SK-N-SH treated with all-trans-retinoic acid at 6 μM for 48 hours (cell line): ENCODE data around the gene MYO3B.

Experiments used
- ATAC-seq: fragments of 200-7000 bp; cut with Tn5 transposase; 3 replicates; pipeline ENCODE4 v1.9.1; 2020; ENCODE audit warnings: mild to moderate bottlenecking, moderate library complexity
- BACH2 ChIP-seq: fragments of 250-450 bp; sonication (Bioruptor Pico); IDR thresholded peaks from 2 replicates; pipeline ENCODE4 v1.9.0; 2021; ENCODE audit warnings: mild to moderate bottlenecking, borderline replicate concordance
- CREB5 ChIP-seq: fragments of 250-450 bp; sonication (Bioruptor Pico); IDR thresholded peaks from 2 replicates; pipeline ENCODE4 v1.5.1; 2020; ENCODE audit warnings: low read depth, mild to moderate bottlenecking, moderate library complexity
- CSDC2 ChIP-seq: fragments of 250-450 bp; sonication (Bioruptor Pico); IDR thresholded peaks from 2 replicates; pipeline ENCODE4 v1.5.0; 2020; ENCODE audit warnings: mild to moderate bottlenecking, moderate library complexity
- CSRNP3 ChIP-seq: fragments of 250-450 bp; sonication (Bioruptor Pico); IDR thresholded peaks from 2 replicates; pipeline ENCODE4 v1.5.1; 2021; ENCODE audit warnings: mild to moderate bottlenecking, moderate library complexity
- ESRRG ChIP-seq: fragments of 250-450 bp; sonication (Bioruptor Pico); IDR thresholded peaks from 2 replicates; pipeline ENCODE4 v1.6.1; 2021; ENCODE audit warnings: mild to moderate bottlenecking
- GLIS3 ChIP-seq: fragments of 250-450 bp; sonication (Bioruptor Pico); IDR thresholded peaks from 2 replicates; pipeline ENCODE4 v1.5.0; 2020; ENCODE audit warnings: mild to moderate bottlenecking, moderate library complexity
- ISL1 ChIP-seq: fragments of 250-450 bp; sonication (Bioruptor Pico); IDR thresholded peaks from 2 replicates; pipeline ENCODE4 v2.1.2; 2022; ENCODE audit warnings: mild to moderate bottlenecking, moderate library complexity
- OSR1 ChIP-seq: fragments of 250-450 bp; sonication (Bioruptor Pico); IDR thresholded peaks from 2 replicates; pipeline ENCODE4 v1.8.0; 2022; ENCODE audit warnings: moderate library complexity, mild to moderate bottlenecking, inconsistent platforms
- PATZ1 ChIP-seq: fragments of 250-450 bp; sonication (Bioruptor Pico); IDR thresholded peaks from 2 replicates; pipeline ENCODE4 v1.8.0; 2020; ENCODE audit warnings: mild to moderate bottlenecking, moderate library complexity, borderline replicate concordance
- POU6F1 ChIP-seq: fragments of 250-450 bp; sonication (Bioruptor Pico); IDR thresholded peaks from 2 replicates; pipeline ENCODE4 v1.8.0; 2021; ENCODE audit warnings: low read depth, mild to moderate bottlenecking, moderate library complexity, borderline replicate concordance
- PPARA ChIP-seq: fragments of 250-450 bp; sonication (Bioruptor Pico); IDR thresholded peaks from 2 replicates; pipeline ENCODE4 v1.5.0; 2020; ENCODE audit warnings: mild to moderate bottlenecking, borderline replicate concordance
- RARB ChIP-seq: fragments of 250-450 bp; sonication (Bioruptor Pico); IDR thresholded peaks from 2 replicates; pipeline ENCODE4 v1.8.0; 2021; ENCODE audit warnings: mild to moderate bottlenecking, moderate library complexity
- SNAI2 ChIP-seq: fragments of 250-450 bp; sonication (Bioruptor Pico); IDR thresholded peaks from 2 replicates; pipeline ENCODE4 v1.5.0; 2020; ENCODE audit warnings: mild to moderate bottlenecking, moderate library complexity
- TCF4 ChIP-seq: fragments of 250-450 bp; sonication (Bioruptor Pico); IDR thresholded peaks from 2 replicates; pipeline ENCODE4 v1.8.0; 2021; ENCODE audit warnings: mild to moderate bottlenecking, moderate library complexity, borderline replicate concordance
- TOX ChIP-seq: fragments of 250-450 bp; sonication (Bioruptor Pico); IDR thresholded peaks from 2 replicates; pipeline ENCODE4 v1.8.0; 2021; ENCODE audit warnings: mild to moderate bottlenecking, moderate library complexity, borderline replicate concordance
- TSHZ2 ChIP-seq: fragments of 250-450 bp; sonication (Bioruptor Pico); IDR thresholded peaks from 2 replicates; pipeline ENCODE4 v1.5.0; 2020; ENCODE audit warnings: mild to moderate bottlenecking, moderate library complexity
- ZC3H10 ChIP-seq: fragments of 250-450 bp; sonication (Bioruptor Pico); IDR thresholded peaks from 2 replicates; pipeline ENCODE4 v1.5.1; 2021; ENCODE audit warnings: mild to moderate bottlenecking, moderate library complexity
- ZFP3 ChIP-seq: fragments of 250-450 bp; sonication (Bioruptor Pico); IDR thresholded peaks from 2 replicates; pipeline ENCODE4 v1.5.0; 2020; ENCODE audit warnings: mild to moderate bottlenecking, moderate library complexity
- ZFP30 ChIP-seq: fragments of 450-650 bp; formaldehyde crosslinking; IDR thresholded peaks from 2 replicates; pipeline ENCODE4 v1.5.0; 2022; ENCODE audit warnings: mild to moderate bottlenecking, moderate library complexity
- ZNF565 ChIP-seq: fragments of 450-650 bp; formaldehyde crosslinking; conservative IDR thresholded peaks from 2 replicates; pipeline ENCODE4 v1.5.0; 2020; ENCODE audit warnings: low read depth, mild to moderate bottlenecking, moderate library complexity
- ZNF70 ChIP-seq: fragments of 450-650 bp; formaldehyde crosslinking; IDR thresholded peaks from 2 replicates; pipeline ENCODE4 v1.5.0; 2020; ENCODE audit warnings: mild to moderate bottlenecking, moderate library complexity
- ZNF8 ChIP-seq: fragments of 450-650 bp; formaldehyde crosslinking; IDR thresholded peaks from 2 replicates; pipeline ENCODE4 v1.5.0; 2020; ENCODE audit warnings: mild to moderate bottlenecking, moderate library complexity

MYO3B gene

GRCh38 chr2:170530284-170530745 is 352.4 kb downstream of the MYO3B start:
- TF ChIP-seq TCF4 (CRISPR knock-in tag) (peak; percentile 81; the same call in 1 of the 2 replicates), ZC3H10 (CRISPR knock-in tag) (no peak), PPARA (CRISPR knock-in tag) (no peak), ZFP30 (no peak), TSHZ2 (CRISPR knock-in tag) (0 out of 2 replicates have a peak, but pooled peaks have one; percentile 22), ZNF70 (CRISPR knock-in tag) (no peak)
- ATAC-seq: peak; percentile 51

GRCh38 chr2:170530803-170531564 is 353.0 kb downstream of the MYO3B start:
- ATAC-seq: no peak
- TF ChIP-seq ZFP30 (no peak), CSRNP3 (CRISPR knock-in tag) (no peak), OSR1 (CRISPR knock-in tag) (no peak), SNAI2 (no peak)

- TF ChIP-seq TOX (CRISPR knock-in tag): no peak
- TF ChIP-seq TCF4 (CRISPR knock-in tag): no peak
- no peak for TF ChIP-seq CSDC2
- TF ChIP-seq ZNF565 (CRISPR knock-in tag): no peak
- no peak for TF ChIP-seq ZFP3
- no peak for TF ChIP-seq ZNF8
- no peak for TF ChIP-seq OSR1 (CRISPR knock-in tag)
- TF ChIP-seq BACH2 (CRISPR knock-in tag): no peak
- no peak for TF ChIP-seq POU6F1 (CRISPR knock-in tag)
- no peak for TF ChIP-seq ISL1 (CRISPR knock-in tag)
- TF ChIP-seq RARB (CRISPR knock-in tag): no peak
- no peak for TF ChIP-seq PATZ1 (CRISPR knock-in tag)
- no peak for TF ChIP-seq ZC3H10 (CRISPR knock-in tag)
- no peak for TF ChIP-seq SNAI2
- no peak for TF ChIP-seq ZNF70 (CRISPR knock-in tag)
- TF ChIP-seq GLIS3 (CRISPR knock-in tag): no peak
- TF ChIP-seq PPARA (CRISPR knock-in tag): no peak
- TF ChIP-seq ESRRG (CRISPR knock-in tag): no peak
- no peak for TF ChIP-seq CREB5 (CRISPR knock-in tag)
- TF ChIP-seq TSHZ2 (CRISPR knock-in tag): no peak
- no peak for ATAC-seq
Measured at GRCh38 chr2:170531876-170532275, 353.9 kb downstream of the MYO3B start.
